ENCODE results near the gene NFIB.

DNA sequence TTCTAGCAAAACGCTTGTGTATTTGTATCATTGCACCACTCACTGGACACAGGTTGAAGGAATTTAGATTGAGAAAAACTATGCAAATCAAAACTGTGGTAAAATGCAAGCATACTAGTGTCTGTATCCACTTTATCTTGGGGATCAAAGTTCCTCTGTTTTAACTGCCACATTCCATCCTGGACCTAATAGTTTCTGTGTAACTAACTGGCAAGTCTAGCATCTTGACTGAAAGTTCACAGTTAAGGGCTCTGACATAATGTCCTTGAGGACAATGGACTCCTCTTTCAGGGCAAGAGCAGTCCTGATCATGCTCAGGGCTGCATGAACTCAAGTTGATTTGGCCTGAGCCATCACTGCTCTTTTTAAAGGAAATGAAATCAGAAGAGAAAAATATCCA lies 30.7 kb downstream of the NFIB start:
- TF ChIP-seq CTCF (conservative IDR thresholded peaks at IDR 0.05), result no peak
- no peak for TF ChIP-seq EZH2 (IDR thresholded peaks at IDR 0.05; ENCODE audit: low read depth)

Data from PC-9 (cell line).